Colonic mucosa (tissue), 4 donors: ENCODE data around the gene RNF14. TPM values are rescaled to one million over a fixed set of nuclear protein-coding genes. Genes with fewer than 3 reads are reported as not detected.

Source experiments
- DNase-seq: peaks from one replicate; pipeline ENCODE4 v3.0.0-alpha.2; 2020
- H3K27ac ChIP-seq: fragments of 200-600 bp; one replicate; pipeline ENCODE4 v1.8.0; 2021
- H3K27me3 ChIP-seq: fragments of 200-600 bp; one replicate; pipeline ENCODE4 v1.8.0; 2021
- H3K36me3 ChIP-seq: fragments of 200-600 bp; one replicate; pipeline ENCODE4 v1.8.0; 2021
- H3K4me1 ChIP-seq: fragments of 200-600 bp; one replicate; pipeline ENCODE4 v1.8.0; 2021; ENCODE audit warnings: mild to moderate bottlenecking
- H3K4me3 ChIP-seq: fragments of 200-600 bp; one replicate; pipeline ENCODE4 v1.8.0; 2021
- H3K9ac ChIP-seq, 2 donors: one replicate each; pipeline ENCODE4 v1.7.0; 2013; ENCODE audit warnings: control low read depth in 2 of 2, low read depth in 2 of 2, low read length in 2 of 2
- H3K9me3 ChIP-seq: fragments of 200-600 bp; one replicate; pipeline ENCODE4 v1.8.0; 2021
- intact Hi-C: fragments of 100-400 bp; cut with DNase I; formaldehyde crosslinking; loops from one replicate; pipeline ENCODE4 v1.14.1; 2022
- total RNA-seq, 2 donors: library from RNA; stranded (reverse); fragmentation: NEBNext Ultra II Directional in 1 of 2; extraction: Animal tissue kit (Norgen Biotek cat#: 25700) in 1 of 2; gene quantifications; one replicate each; pipeline ENCODE4 v1.2.1, GENCODE V29; 2021
- TF ChIP-seq, protein P1 (sequence below): fragments of 200-600 bp; IDR thresholded peaks from one replicate; pipeline ENCODE4 v1.8.0; 2022; ENCODE audit warnings: antibody characterized with exemption, mild to moderate bottlenecking
- donor health status: healthy.
- donor health status: DM: no; HTN: no; CAD: no.
- donor health status: DM: no; HTN: no; CAD: no.

Gene RNF14
- total RNA-seq, 2 donors from 2014 or later, result 49.4 to 69.8 TPM

DNA sequence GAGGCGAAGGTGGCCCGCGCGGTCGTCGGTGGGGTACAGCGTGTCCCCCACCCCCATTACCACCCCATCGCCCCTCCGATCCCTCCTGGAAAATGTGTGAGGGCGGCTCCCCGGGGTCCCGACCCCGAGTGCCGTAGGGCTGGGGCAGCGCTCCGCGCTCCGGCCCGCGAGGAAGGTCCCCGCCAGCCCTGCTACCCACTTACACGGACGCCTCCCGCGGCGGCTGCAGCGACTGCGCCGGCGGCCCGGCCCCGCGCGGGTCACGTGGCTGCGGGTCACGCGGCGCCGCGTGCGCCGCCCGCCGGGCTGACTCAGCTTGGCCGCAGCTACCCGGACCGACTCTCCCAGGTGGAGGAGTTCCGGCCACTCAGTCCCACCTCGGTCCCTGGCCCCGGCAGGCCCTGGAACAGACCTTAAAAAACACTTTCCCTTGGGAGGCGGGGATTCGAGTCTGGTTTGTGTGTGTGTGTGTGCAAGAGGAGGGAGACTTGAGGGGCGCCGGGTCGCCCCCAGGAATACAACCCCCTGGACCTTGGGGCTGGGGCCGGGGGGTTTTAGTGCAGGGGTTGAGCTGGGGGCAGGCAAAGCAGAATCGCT lies 44.0 kb downstream of the RNF14 start, which contains the start of gene GNPDA1:
Gene GNPDA1, minus strand, starts transcription at position 236 of the 597 bp plus-strand sequence. CDS start 992 bp downstream, outside the sequence.
- no peaks in the 10 kb centered on the region for H3K9me3 ChIP-seq
- no peaks in the 10 kb centered on the region for H3K36me3 ChIP-seq
- no peaks in the 10 kb centered on the region for H3K27me3 ChIP-seq
- intact Hi-C loops, result no loop called here
- peak within 1 kb of the TSS; percentile 62 for H3K4me3 ChIP-seq
- DNase-seq, result peak; percentile 83
- peak within 1 kb of the TSS; percentile 72 for H3K27ac ChIP-seq
- H3K4me1 ChIP-seq, result no peaks in the 10 kb centered on the region
- peak within 1 kb of the TSS; percentile 76 to 92 for H3K9ac ChIP-seq
- TF ChIP-seq, protein P1, sequence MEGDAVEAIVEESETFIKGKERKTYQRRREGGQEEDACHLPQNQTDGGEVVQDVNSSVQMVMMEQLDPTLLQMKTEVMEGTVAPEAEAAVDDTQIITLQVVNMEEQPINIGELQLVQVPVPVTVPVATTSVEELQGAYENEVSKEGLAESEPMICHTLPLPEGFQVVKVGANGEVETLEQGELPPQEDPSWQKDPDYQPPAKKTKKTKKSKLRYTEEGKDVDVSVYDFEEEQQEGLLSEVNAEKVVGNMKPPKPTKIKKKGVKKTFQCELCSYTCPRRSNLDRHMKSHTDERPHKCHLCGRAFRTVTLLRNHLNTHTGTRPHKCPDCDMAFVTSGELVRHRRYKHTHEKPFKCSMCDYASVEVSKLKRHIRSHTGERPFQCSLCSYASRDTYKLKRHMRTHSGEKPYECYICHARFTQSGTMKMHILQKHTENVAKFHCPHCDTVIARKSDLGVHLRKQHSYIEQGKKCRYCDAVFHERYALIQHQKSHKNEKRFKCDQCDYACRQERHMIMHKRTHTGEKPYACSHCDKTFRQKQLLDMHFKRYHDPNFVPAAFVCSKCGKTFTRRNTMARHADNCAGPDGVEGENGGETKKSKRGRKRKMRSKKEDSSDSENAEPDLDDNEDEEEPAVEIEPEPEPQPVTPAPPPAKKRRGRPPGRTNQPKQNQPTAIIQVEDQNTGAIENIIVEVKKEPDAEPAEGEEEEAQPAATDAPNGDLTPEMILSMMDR, result no peak

DNA sequence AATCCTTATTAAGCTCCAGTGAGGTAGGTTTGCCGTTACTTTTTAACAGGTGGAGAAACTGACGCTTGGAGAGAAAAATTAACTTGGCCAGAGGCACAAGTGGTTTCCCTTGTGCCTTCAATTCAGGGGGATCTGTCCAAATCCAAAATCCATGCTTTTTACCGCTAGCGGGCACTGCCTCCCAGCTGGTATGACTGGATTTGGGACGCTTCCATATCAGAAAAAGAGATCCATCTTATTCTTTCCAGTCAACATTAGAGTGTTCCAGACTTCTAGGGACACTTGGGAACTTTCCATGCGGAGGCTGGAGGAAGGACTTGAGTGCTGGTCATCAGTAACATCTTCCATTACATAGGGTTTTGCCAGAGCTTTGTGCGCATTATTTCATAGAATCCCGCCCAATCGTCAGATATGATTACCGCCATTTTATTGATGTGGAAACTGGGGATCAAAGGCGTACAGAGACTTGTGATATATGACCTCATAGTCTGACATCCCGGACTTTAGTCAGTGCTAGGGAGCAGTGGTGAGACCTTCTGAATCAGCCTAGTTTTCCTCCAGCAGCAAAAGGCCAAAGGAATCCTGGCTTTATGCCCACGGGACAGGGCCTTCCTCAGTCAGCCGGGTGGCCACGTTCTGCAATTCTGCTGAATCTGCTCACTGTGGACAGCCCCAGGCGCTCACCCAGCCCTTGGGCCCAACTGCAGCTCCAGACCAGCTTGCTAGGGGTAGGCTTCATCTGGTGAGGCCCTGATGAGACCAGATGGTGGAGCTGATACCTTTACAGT lies 45.0 kb downstream of the RNF14 start:
- Histone ChIP-seq H3K36me3 (no peaks in the 10 kb centered on the region), H3K4me1 (no peaks in the 10 kb centered on the region), H3K27ac (peak overlapping the region; percentile 72), H3K4me3 (no peak overlapping the region), H3K9me3 (no peaks in the 10 kb centered on the region), H3K27me3 (no peaks in the 10 kb centered on the region), H3K9ac (no peak overlapping the region)
- TF ChIP-seq, protein P1, result no peak
- intact Hi-C loops, result no loop called here
- peak; percentile 33 for DNase-seq

DNA sequence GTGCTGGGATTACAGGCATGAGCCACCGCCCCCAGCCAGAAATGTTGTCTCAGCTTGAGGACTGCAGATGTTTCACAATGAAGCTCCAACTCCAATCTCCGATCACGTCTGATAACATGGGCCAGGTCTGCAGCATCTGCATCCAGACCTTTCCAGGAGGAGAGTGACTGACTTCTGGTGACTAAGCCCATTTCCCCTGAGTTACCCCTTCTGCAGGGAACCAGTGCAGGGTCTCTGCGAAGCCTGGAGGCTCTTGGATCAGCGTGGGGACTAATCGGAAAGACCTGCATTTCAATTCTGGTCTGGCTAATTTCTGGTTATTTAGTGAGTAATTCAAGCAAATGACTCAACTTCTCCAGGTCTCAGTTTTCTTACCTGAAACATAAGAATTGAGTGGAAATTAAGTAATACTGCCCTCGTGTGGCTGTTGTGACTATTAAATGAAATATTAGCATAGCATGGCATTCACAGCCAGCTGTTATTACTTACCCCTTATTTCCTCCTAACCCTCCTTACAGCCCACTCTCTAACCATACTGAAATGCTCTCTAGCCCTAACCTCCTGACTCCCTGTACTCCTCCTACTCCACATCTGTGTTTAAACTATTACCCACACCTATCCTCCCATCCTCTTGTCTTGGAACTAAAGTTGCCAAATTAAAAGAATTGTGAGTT lies 46.1 kb downstream of the RNF14 start:
- Histone ChIP-seq H3K27me3 (no peaks in the 10 kb centered on the region), H3K9me3 (no peaks in the 10 kb centered on the region), H3K27ac (peak overlapping the region; percentile 26), H3K4me1 (no peaks in the 10 kb centered on the region), H3K4me3 (no peak overlapping the region), H3K9ac (no peak overlapping the region), H3K36me3 (no peaks in the 10 kb centered on the region)
- TF ChIP-seq, protein P1, result peak; percentile 38
- peak; percentile 39 for DNase-seq
- intact Hi-C loops, result loop anchor here (5.0 kb wide), 1 partner anchor 127 kb away; no protein-coding TSS in a partner anchor

DNA sequence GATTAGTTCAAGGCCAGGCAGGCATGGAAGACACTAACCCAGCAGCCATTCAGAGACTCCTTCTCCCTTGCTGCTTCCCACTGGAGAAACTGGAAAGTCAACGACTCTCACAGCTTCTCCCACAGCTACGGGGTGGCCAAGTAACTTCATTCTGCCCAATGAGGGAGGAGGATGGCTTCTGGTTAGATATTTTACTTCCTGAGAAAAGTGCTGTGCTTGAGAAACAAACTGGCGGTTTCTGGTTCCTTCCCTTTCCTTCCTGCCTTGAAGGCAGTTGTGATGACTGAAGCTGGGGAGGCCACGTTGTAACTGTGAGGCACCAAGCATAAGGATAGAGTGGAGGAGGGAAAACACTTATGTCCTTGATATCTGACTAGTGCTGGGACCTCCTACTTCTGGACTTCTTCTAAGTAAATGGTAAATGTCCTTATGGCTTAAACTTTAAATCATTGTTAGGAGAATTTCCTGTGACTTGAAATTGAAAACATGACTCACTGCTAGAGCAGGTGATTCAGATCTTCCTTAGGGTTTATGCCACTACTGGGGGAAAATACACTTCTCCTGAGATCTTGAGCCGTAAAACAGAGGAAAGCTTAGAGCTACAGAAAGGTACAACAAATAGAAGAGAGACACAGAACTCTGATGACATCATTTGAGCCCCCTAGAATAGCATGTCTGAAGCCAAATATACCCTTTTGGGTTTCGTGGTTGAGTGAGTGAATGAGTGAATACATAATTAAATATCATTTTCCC lies 47.1 kb downstream of the RNF14 start:
- intact Hi-C loops, result loop anchor here (5.0 kb wide), 1 partner anchor 126 kb away; no protein-coding TSS in a partner anchor
- Histone ChIP-seq H3K4me1 (no peaks in the 10 kb centered on the region), H3K9ac (no peak overlapping the region), H3K4me3 (no peak overlapping the region), H3K36me3 (no peaks in the 10 kb centered on the region), H3K27ac (peak overlapping the region; percentile 26), H3K27me3 (no peaks in the 10 kb centered on the region), H3K9me3 (no peaks in the 10 kb centered on the region)
- DNase-seq, result peak; percentile 33
- TF ChIP-seq, protein P1, result no peak

DNA sequence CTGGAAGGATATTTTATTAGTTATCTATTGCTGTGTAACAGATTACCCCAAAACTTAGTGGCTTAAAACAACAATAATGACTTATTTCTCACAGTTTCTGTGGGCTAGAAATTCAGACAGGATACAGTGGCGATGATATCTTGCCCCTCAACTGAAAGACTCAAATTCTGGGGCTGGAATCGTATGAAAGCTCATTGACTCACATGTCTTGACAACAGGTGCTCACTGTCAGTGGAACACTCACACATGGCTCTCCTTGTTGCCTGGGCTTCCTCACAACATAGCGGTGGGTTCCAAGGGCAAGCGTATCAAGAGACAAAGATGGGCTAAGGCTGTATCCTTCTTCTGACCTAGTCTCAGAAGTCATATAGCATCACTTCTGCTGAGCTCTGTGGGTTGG lies 47.7 kb downstream of the RNF14 start:
- Histone ChIP-seq H3K27me3 (no peaks in the 10 kb centered on the region), H3K36me3 (no peaks in the 10 kb centered on the region), H3K4me1 (no peaks in the 10 kb centered on the region), H3K9me3 (no peaks in the 10 kb centered on the region), H3K4me3 (no peak overlapping the region), H3K9ac (no peak overlapping the region), H3K27ac (no peak overlapping the region)
- TF ChIP-seq, protein P1, result no peak
- intact Hi-C loops, result loop anchor here (5.0 kb wide), 1 partner anchor 126 kb away; no protein-coding TSS in a partner anchor
- no peak for DNase-seq
